Stimulated activated CD8-positive, alpha-beta memory T cell treated with anti-CD3 and anti-CD28 coated beads, Interleukin-7, amount 100 ng/mL, for 24 hours (primary cell): ENCODE measurements around the gene ZNF800.
A peak's percentile ranks its signal among the peaks of the same experiment; 100 is the strongest.
"Not testable (repeated sequence)": the region's sequence is repeated elsewhere in the genome, so short reads cannot be mapped to it uniquely, and the experiment has no call there.

Source experiments
- DNase-seq: peaks from one replicate; pipeline ENCODE4 v3.0.0-alpha.2; 2020; ENCODE audit warnings: low read depth

The ZNF800 gene, protein sequence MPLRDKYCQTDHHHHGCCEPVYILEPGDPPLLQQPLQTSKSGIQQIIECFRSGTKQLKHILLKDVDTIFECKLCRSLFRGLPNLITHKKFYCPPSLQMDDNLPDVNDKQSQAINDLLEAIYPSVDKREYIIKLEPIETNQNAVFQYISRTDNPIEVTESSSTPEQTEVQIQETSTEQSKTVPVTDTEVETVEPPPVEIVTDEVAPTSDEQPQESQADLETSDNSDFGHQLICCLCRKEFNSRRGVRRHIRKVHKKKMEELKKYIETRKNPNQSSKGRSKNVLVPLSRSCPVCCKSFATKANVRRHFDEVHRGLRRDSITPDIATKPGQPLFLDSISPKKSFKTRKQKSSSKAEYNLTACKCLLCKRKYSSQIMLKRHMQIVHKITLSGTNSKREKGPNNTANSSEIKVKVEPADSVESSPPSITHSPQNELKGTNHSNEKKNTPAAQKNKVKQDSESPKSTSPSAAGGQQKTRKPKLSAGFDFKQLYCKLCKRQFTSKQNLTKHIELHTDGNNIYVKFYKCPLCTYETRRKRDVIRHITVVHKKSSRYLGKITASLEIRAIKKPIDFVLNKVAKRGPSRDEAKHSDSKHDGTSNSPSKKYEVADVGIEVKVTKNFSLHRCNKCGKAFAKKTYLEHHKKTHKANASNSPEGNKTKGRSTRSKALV

GRCh38 chr7:127392566-127393367, at the start of gene ZNF800:
TSS of gene ZNF800 (minus strand) at chr7:127392708. CDS start at chr7:127391557, 1,151 bp downstream.
- DNase-seq = peak; percentile 77

DNA sequence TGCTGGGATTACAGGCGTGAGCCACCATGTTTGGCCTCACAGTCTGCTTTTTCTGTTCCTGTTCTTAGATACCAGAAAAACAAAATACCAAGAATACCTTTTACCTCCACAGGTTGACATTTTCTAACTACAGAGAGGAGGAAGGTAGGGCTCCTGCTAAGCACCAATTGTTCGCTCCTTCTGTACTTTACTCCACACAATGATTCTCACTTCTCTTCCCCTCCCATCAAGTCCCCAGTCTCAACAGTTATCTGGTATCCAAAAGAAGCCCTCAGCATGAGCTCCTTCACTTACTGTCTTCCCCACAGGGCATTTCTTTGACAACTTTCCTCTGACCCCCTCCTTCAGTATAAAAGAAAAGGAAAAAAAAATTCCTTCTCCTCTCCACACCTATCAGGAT, 47.7 kb upstream of the ZNF800 start:
- no peak for DNase-seq

DNA sequence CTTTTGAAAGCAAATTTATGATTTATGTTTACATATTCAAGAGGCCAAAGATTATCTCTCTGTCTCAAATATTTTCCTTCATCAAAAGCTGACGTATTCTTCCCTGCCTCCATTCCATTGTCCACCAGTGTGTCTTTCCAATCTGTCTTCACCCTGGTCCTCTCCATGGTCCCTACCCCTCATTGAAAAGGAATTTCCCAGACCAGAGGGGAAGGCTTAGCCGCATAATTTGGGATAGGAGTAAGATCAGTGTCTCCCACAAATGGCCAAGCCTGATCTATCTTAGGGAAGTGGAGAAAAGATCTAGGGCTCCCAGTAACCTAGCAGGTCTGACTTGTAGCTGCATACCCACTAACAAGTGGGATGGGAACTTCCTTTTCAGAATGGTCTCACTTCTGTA, 46.3 kb upstream of the ZNF800 start:
- no peak for DNase-seq

- no peak for DNase-seq
Observed at GRCh38 chr7:127437837-127438236, 45.3 kb upstream of the ZNF800 start.

GRCh38 chr7:127437241-127437640, 44.7 kb upstream of the ZNF800 start:
- no peak for DNase-seq

- not testable (repeated sequence) for DNase-seq
Observed at GRCh38 chr7:127429281-127429680, 36.8 kb upstream of the ZNF800 start.

DNA sequence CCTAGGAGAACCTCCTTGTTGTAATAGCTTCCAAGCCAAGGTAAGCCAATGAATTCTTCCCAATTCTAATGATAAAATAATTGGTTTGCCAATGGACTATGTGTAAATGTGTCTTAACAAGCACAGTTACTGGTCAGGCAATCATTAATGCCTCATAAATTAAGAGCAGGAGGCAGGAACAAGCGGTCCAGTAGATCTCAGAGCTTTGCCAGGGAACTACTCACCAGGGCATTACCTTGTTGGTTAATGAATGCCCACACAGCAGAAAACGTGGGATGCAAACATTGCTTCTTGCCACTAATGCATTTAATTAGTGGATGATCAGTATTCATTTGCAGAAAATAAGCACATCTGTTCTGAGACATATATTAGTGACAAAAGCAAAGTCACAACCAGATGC, 26.7 kb upstream of the ZNF800 start:
- no peak for DNase-seq

DNA sequence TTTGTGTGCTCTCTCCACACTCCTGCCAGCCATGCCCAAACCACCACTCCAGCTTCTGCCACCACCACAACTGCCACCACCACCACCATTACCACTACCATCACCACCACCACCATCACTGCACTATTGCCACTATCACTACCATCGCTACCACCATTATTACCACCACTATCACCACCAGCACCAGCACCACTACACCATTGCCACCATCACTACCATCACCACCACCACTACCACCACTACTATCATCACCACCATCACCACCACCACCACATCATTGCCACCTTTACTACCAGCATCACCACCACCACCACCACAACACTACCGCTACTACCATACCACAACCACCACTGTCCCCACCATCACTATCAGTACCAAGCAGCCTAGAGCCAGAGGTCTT, 26.0 kb upstream of the ZNF800 start:
- no peak for DNase-seq

DNA sequence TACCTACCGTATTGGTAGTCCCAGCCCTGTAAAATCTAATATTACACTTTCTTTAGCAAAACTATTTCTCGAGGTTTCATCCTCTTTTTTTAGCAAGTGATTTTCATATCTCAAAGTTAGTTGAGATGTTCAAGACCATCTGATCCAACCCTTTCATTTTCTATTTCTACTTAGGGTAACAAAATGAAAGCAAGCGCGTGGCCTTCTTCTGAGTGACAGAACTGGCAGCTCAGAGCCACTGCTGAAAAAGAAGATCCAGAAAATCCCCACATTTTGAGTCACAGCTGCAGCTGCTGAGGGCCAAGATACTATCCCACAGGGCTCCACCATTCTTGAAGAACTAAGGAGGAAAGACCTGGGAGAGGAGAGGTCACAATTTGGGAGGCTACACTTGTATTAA, 24.8 kb upstream of the ZNF800 start:
- DNase-seq = no peak

DNA sequence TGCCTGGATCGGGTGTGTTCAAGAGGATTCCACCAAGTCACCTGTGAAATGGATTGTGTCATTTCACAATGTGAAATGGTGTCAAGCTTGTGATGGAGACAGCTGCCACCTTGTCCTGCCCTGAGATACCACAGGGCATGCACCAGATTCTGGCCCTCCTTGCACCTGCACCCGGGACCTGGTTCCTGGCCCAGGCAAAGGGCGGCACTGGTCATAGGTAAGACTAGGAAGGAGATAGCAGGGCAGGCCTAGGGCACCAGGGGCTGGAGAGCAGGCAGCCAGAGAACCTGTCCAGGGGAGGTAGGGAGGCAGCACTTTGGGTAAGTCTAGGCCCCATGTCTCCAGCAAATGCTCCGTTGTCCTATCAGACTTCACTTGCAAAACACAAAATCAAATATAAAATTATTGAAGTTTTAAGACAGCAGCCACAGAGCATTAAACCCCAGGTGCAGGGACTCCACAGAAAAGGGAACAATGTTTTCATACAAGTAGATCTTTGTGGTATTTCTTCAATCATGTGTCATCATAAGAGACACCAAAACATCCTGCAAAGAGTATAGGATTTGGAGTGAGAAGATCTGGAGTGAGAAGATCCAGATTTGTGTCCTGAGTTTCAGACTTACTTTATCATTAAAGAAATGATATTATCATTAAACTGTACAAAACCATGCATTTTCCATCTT, 22.7 kb upstream of the ZNF800 start:
- no peak for DNase-seq

GRCh38 chr7:127413962-127414361, 21.5 kb upstream of the ZNF800 start:
- DNase-seq = no peak

DNA sequence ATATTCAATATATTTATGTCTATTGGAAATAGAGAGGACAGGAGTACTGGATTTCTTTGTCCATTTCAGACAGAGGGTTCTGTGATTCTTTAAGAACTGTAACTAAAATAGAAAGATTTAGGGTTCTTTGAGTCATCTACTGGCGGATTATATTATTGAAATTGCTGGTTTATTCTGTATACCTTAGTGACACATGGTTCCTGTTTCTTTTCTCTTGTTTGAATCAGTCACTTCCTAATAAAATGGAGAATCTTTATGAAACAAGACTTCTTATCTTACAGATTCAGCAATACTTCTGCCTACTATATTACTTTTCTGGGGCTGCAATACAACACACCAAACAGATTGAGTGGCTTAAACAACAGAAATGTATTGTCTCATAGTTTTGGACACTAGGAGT, 20.8 kb upstream of the ZNF800 start:
- DNase-seq = no peak

- DNase-seq = no peak
Observed at GRCh38 chr7:127411176-127411575, 18.7 kb upstream of the ZNF800 start.

GRCh38 chr7:127409629-127410028, 17.1 kb upstream of the ZNF800 start:
- DNase-seq = no peak

GRCh38 chr7:127404286-127405072, 12.0 kb upstream of the ZNF800 start:
- no peak for DNase-seq

- no peak for DNase-seq
Observed at GRCh38 chr7:127396184-127396583, 3.7 kb upstream of the ZNF800 start.

- DNase-seq = not testable (repeated sequence)
Observed at GRCh38 chr7:127395104-127395503, 2.6 kb upstream of the ZNF800 start.

DNA sequence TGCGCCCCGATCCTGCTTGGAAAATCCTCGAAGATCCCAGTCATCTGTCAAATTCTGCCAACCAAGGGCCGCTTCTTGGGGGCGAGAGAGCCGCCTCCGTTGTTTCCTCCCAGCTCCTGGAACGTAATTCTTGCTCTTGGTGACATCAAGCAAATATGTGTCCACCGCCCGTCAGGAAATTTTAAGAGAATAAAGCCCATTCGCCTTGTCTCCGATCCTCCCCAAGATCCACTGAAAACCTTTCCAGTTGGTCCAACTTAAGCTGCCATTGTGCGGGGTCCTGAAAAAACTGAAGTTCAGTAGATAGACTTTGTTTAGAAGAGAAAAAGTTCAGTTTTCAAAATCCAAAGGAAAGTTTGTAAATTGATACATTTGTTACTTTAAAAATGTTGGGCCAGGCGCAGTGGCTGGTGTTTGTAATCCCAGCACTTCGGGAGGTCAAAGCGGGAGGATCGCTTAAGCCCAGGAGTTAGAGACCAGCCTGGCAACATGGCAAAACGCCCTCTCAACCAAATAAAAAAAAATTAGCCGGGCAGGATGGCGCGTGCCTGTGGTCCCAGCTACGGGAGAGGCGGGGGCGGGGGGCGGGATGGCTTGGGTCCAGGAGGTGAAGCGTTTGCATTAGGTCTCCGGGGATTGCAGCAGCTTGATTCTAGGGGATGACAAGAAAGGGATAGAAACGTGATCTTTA, 1.0 kb upstream of the ZNF800 start:
- no peak for DNase-seq

GRCh38 chr7:127392182-127392565, 334 bp downstream of the ZNF800 start:
- DNase-seq = peak; percentile 32

- peak; percentile 12 for DNase-seq
Observed at GRCh38 chr7:127391591-127392181, 822 bp downstream of the ZNF800 start.
